ENCODE results near the gene UBAP1L.

UBAP1L gene

GRCh38 chr15:65062726-65063125 lies 52.3 kb downstream of the UBAP1L start:
- H3K9me3 ChIP-seq (ENCODE audit: severe bottlenecking) = no peaks in the 10 kb centered on the region
- H3K4me1 ChIP-seq (ENCODE audit: insufficient read depth, poor library complexity, severe bottlenecking) = no peaks in the 10 kb centered on the region
- H3K36me3 ChIP-seq (ENCODE audit: low read depth) = no peaks in the 10 kb centered on the region
- H3K27me3 ChIP-seq (ENCODE audit: insufficient read depth, poor library complexity, severe bottlenecking) = peaks cover 22% of the 10 kb centered on the region
- no peak for ATAC-seq (ENCODE audit: low read depth)
- DNase-seq (ENCODE audit: low spot score) = no peak
- no peak overlapping the region for H3K4me3 ChIP-seq (ENCODE audit: severe bottlenecking)
- H3K27ac ChIP-seq (ENCODE audit: poor library complexity, severe bottlenecking) = no peak overlapping the region
- TF ChIP-seq CTCF (IDR thresholded peaks at IDR 0.05; ENCODE audit: poor library complexity, severe bottlenecking) = no peak

- DNase-seq (ENCODE audit: low spot score) (no peak), ATAC-seq (ENCODE audit: low read depth) (no peak)
- H3K27me3 ChIP-seq (ENCODE audit: insufficient read depth, poor library complexity, severe bottlenecking) = peaks cover 16% of the 10 kb centered on the region
- H3K36me3 ChIP-seq (ENCODE audit: low read depth) = no peaks in the 10 kb centered on the region
- no peaks in the 10 kb centered on the region for H3K9me3 ChIP-seq (ENCODE audit: severe bottlenecking)
- H3K4me1 ChIP-seq (ENCODE audit: insufficient read depth, poor library complexity, severe bottlenecking) = no peaks in the 10 kb centered on the region
- no peak for TF ChIP-seq CTCF (IDR thresholded peaks at IDR 0.05; ENCODE audit: poor library complexity, severe bottlenecking)
- H3K4me3 ChIP-seq (ENCODE audit: severe bottlenecking) = no peak overlapping the region
- no peak overlapping the region for H3K27ac ChIP-seq (ENCODE audit: poor library complexity, severe bottlenecking)
These were observed 52.9 kb downstream of the UBAP1L start for GRCh38 chr15:65062061-65062460.

GRCh38 chr15:65060641-65061397 lies 54.2 kb downstream of the UBAP1L start:
- H3K4me1 ChIP-seq (ENCODE audit: insufficient read depth, poor library complexity, severe bottlenecking) = no peaks in the 10 kb centered on the region
- ATAC-seq (ENCODE audit: low read depth) (no peak), DNase-seq (ENCODE audit: low spot score) (no peak)
- H3K27me3 ChIP-seq (ENCODE audit: insufficient read depth, poor library complexity, severe bottlenecking) = peaks cover 4% of the 10 kb centered on the region
- no peak overlapping the region for H3K27ac ChIP-seq (ENCODE audit: poor library complexity, severe bottlenecking)
- H3K4me3 ChIP-seq (ENCODE audit: severe bottlenecking) = no peak overlapping the region
- no peaks in the 10 kb centered on the region for H3K9me3 ChIP-seq (ENCODE audit: severe bottlenecking)
- no peaks in the 10 kb centered on the region for H3K36me3 ChIP-seq (ENCODE audit: low read depth)
- TF ChIP-seq CTCF (IDR thresholded peaks at IDR 0.05; ENCODE audit: poor library complexity, severe bottlenecking) = no peak

GRCh38 chr15:65059931-65060596 lies 54.9 kb downstream of the UBAP1L start:
- no peak overlapping the region for H3K4me3 ChIP-seq (ENCODE audit: severe bottlenecking)
- no peaks in the 10 kb centered on the region for H3K36me3 ChIP-seq (ENCODE audit: low read depth)
- H3K27ac ChIP-seq (ENCODE audit: poor library complexity, severe bottlenecking) = no peak overlapping the region
- no peak for TF ChIP-seq CTCF (IDR thresholded peaks at IDR 0.05; ENCODE audit: poor library complexity, severe bottlenecking)
- H3K27me3 ChIP-seq (ENCODE audit: insufficient read depth, poor library complexity, severe bottlenecking) = no peaks in the 10 kb centered on the region
- H3K4me1 ChIP-seq (ENCODE audit: insufficient read depth, poor library complexity, severe bottlenecking) = no peaks in the 10 kb centered on the region
- ATAC-seq (ENCODE audit: low read depth) (no peak), DNase-seq (ENCODE audit: low spot score) (no peak)
- no peaks in the 10 kb centered on the region for H3K9me3 ChIP-seq (ENCODE audit: severe bottlenecking)

- DNase-seq (ENCODE audit: low spot score) (no peak), ATAC-seq (ENCODE audit: low read depth) (no peak)
- Histone ChIP-seq H3K27ac (ENCODE audit: poor library complexity, severe bottlenecking) (no peak overlapping the region), H3K36me3 (ENCODE audit: low read depth) (no peaks in the 10 kb centered on the region), H3K9me3 (ENCODE audit: severe bottlenecking) (no peaks in the 10 kb centered on the region), H3K4me1 (ENCODE audit: insufficient read depth, poor library complexity, severe bottlenecking) (no peaks in the 10 kb centered on the region), H3K4me3 (ENCODE audit: severe bottlenecking) (no peak overlapping the region), H3K27me3 (ENCODE audit: insufficient read depth, poor library complexity, severe bottlenecking) (no peaks in the 10 kb centered on the region)
- TF ChIP-seq CTCF (IDR thresholded peaks at IDR 0.05; ENCODE audit: poor library complexity, severe bottlenecking) = no peak
These were observed 55.6 kb downstream of the UBAP1L start for GRCh38 chr15:65059369-65059750.
